Measurements from ENCODE around the gene C1orf167. TPM values are rescaled to one million over a fixed set of nuclear protein-coding genes. Genes with fewer than 3 reads are reported as not detected.

C1orf167 gene
- total RNA-seq, 4 donors from 2014 or later = 0.72 to 2.0 TPM; not detected in 2

DNA sequence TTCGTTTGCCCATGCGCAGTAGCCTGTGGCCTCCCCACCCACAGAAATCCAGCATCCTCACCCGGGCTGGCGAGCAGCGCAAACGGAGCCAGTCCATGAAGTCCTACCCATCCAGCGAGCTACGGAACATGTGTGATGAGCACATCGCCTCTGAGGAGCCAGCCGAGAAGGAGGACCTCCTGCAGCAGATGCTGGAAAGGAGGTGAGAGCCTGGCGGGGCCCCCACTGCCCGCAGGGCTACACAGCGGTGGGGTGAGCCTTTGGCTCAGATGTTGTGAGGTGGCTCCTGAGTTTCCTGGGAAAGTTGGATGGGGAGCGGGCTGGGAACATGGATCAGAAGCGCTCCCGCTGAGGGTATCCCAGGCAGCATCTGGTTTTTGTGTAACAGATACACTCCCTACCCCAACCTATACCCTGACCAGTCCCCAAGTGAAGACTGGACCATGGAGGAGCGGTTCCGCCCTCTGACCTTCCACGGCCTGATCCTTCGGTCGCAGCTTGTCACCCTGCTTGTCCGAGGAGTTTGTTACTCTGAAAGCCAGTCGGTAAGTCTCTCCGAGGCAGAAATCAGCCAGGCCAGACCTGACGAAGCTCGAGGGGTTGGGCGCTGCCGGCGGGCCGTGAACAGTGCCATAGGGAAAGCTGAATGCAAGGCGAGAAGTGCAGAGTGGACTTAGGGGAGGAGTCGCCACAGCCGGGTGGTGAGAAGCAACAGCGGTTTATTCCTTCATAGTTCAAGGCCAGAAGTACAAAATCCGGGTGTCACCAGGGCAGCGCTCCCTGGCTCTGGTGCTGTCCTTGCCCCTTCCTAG lies 75.2 kb downstream of the C1orf167 start:
- no peak for ATAC-seq (ENCODE audit: low FRiP score)
- TF ChIP-seq, protein P1, sequence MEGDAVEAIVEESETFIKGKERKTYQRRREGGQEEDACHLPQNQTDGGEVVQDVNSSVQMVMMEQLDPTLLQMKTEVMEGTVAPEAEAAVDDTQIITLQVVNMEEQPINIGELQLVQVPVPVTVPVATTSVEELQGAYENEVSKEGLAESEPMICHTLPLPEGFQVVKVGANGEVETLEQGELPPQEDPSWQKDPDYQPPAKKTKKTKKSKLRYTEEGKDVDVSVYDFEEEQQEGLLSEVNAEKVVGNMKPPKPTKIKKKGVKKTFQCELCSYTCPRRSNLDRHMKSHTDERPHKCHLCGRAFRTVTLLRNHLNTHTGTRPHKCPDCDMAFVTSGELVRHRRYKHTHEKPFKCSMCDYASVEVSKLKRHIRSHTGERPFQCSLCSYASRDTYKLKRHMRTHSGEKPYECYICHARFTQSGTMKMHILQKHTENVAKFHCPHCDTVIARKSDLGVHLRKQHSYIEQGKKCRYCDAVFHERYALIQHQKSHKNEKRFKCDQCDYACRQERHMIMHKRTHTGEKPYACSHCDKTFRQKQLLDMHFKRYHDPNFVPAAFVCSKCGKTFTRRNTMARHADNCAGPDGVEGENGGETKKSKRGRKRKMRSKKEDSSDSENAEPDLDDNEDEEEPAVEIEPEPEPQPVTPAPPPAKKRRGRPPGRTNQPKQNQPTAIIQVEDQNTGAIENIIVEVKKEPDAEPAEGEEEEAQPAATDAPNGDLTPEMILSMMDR (IDR thresholded peaks at IDR 0.05) = no peak
- no peak for DNase-seq (ENCODE audit: low spot score)

DNA sequence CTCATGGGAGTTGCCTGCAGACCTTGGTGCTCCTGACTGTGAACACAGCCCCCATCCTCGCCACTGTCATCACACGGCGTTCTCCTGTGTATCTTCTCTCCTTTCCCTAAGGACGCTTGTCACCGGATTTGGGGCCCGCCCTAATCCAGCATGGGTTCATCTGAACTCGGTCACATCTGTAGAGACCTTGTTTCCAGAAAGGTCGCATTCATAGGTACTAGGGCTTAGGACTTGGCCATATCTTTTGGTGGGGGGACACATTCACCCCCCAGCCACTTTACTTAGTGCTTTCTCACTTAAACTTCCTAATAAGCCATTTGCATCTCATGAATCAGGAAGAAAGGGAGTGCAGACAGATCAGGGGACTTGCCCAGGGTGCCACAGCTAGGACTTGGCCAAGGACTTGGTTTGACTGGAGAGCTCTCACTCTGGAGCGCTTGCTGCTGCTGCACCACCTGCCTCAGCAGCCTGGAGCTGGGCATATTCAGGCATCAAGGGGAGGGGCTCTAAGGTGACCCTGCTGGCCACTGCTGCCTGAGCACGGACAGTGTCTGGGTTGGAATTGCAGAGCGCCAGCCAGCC lies 75.9 kb downstream of the C1orf167 start:
- DNase-seq (ENCODE audit: low spot score) = no peak
- TF ChIP-seq, protein P1 (IDR thresholded peaks at IDR 0.05) = no peak
- no peak for ATAC-seq (ENCODE audit: low FRiP score)

DNA sequence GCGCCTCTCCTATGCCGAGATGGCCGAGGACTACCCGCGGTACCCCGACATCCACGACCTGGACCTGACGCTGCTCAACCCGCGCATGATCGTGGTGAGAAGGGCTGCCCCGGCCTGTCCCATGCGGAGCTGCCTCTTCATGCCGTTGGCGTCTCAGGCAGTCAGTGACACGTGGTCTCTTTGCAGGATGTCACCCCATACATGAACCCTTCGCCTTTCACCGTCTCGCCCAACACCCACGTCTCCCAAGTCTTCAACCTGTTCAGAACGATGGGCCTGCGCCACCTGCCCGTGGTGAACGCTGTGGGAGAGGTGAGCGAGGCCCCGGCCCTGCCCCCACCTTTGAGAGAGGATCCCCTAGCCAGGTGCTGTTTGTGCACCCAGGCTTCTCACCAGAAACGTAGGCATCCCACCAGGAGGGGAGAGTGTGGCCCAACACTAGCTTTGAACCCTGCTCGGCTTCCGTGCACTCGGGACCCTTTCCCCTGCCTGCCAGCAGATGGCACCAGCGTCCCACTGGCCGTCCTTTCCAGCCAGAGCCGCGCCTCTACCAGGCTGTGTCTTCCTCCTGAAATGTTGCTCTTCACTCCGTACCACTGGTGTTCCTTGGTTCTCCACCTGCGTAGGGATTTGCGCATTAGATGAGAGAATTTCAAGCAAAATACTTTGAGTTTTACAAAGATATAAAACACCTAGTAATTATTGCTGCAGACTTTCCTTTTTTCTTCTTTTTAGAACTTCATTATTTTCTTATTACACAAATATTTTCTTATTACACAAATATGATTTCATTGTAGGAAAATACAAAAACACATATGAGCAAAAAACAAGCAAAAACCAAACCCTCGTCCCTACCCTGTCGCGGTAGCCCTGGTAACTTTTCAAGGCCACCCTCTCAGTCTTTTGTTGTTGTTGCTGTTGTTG lies 76.6 kb downstream of the C1orf167 start:
- TF ChIP-seq, protein P1 (IDR thresholded peaks at IDR 0.05) = peak in 1 of 3 donors; percentile 81
- DNase-seq (ENCODE audit: low spot score) (peak; percentile 46), ATAC-seq (ENCODE audit: low FRiP score) (peak; percentile 79)

Other genes starting within 250 kb of the C1orf167 start
- 10 to 100 TPM in 1 of 4 donors, 1 to 10 TPM in 3; 1.1 to 24.3 (median 8.3) TPM for gene FBXO2, start 107.8 kb upstream of the C1orf167 start, total RNA-seq
- 10 to 100 TPM in 1 of 4 donors, 1 to 10 TPM in 3; 5.8 to 13.3 (median 9.6) TPM for gene FBXO44, start 107.3 kb upstream of the C1orf167 start, total RNA-seq
- 10 to 100 TPM in 3 of 4 donors, 1 to 10 TPM in 1; 5.9 to 16.3 (median 11.0) TPM for gene FBXO6, start 98.0 kb upstream of the C1orf167 start, total RNA-seq
- gene MAD2L2, start 81.0 kb upstream of the C1orf167 start, total RNA-seq = 10 to 100 TPM; 20.2 to 41.3 (median 35.7) TPM
- gene DRAXIN, start 70.5 kb upstream of the C1orf167 start, total RNA-seq = not detected
- 10 to 100 TPM; 35.1 to 93.1 (median 64.2) TPM for gene AGTRAP, start 26.1 kb upstream of the C1orf167 start, total RNA-seq
- 10 to 100 TPM; 28.9 to 44.8 (median 36.0) TPM for gene MTHFR, start 43.8 kb downstream of the C1orf167 start, total RNA-seq
- gene CLCN6, start 44.0 kb downstream of the C1orf167 start, total RNA-seq = 10 to 100 TPM; 14.4 to 20.4 (median 18.0) TPM
- gene NPPA, start 85.6 kb downstream of the C1orf167 start, total RNA-seq = not detected
- gene NPPB, start 96.8 kb downstream of the C1orf167 start, total RNA-seq = not detected
- gene KIAA2013, start 164.2 kb downstream of the C1orf167 start, total RNA-seq = 10 to 100 TPM; 47.0 to 69.2 (median 62.1) TPM
- 100 to 1,000 TPM in 1 of 4 donors, 10 to 100 TPM in 3; 60.8 to 142 (median 69.0) TPM for gene PLOD1, start 172.5 kb downstream of the C1orf167 start, total RNA-seq
- gene MFN2, start 218.3 kb downstream of the C1orf167 start, total RNA-seq = 10 to 100 TPM; 66.4 to 74.8 (median 70.0) TPM

Measured in omental fat pad (tissue), 4 donors.